GM18499 (cell line): ENCODE results near the gene TTBK1.

Source experiments
- ATAC-seq: cut with Tn5 transposase; IDR thresholded peaks from one replicate; pipeline ENCODE4 v1.9.1; 2021; ENCODE audit warnings: moderate number of reproducible peaks; ENCODE audit not compliant: insufficient read depth, unreplicated experiment

The TTBK1 gene

GRCh38 chr6:43242908-43243663, at the start of gene TTBK1:
TTBK1 (plus strand) TSS chr6:43243481; CDS start chr6:43246661, 3,180 bp downstream.
- ATAC-seq: no peak

DNA sequence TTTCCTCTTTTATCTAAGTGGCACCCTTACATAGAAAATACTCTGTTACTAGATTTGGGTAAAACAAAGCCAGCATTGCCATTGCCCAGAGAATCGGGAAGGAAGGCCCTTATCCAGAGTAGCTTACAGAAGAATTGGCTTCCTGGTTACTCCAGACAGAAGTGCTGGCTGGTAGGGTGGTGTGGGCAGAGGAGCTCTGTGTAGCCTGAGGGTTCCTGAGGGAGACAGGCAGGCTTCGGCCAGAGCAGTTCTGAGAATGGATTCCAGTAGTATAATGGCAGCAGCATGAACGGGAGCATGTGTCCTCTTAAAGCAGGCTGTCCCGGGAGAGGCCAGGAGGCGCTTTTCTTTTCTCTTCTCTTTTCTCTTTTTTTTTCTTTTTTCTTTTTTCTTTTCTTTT, 49.4 kb upstream of the TTBK1 start:
- ATAC-seq: no peak

DNA sequence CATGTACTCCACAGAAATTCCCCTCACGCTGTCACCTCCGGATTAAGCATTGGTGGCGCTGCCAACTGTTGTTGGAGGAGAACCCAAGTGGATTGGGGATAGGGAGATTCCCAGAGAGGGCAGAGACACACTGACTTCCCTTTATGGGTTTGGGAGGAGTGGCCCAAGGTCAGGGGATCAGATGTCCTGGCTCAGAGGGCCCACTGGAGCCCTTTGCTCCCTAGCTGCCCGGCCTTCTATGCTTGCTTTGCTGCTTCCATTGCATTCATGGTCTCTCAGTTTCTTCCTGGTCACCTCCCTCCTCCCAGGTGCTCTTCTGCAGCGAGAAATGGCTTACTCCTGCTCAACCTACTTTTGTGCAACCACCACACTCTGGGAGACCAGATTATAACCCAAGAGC, 46.9 kb upstream of the TTBK1 start:
- no peak for ATAC-seq

- ATAC-seq: no peak
Observed at GRCh38 chr6:43199912-43200311, 43.4 kb upstream of the TTBK1 start.

- ATAC-seq: no peak
Observed at GRCh38 chr6:43200541-43200940, 42.7 kb upstream of the TTBK1 start.

- no peak for ATAC-seq
Observed at GRCh38 chr6:43202451-43202850, 40.8 kb upstream of the TTBK1 start.

GRCh38 chr6:43203029-43203717, 40.1 kb upstream of the TTBK1 start:
- no peak for ATAC-seq

DNA sequence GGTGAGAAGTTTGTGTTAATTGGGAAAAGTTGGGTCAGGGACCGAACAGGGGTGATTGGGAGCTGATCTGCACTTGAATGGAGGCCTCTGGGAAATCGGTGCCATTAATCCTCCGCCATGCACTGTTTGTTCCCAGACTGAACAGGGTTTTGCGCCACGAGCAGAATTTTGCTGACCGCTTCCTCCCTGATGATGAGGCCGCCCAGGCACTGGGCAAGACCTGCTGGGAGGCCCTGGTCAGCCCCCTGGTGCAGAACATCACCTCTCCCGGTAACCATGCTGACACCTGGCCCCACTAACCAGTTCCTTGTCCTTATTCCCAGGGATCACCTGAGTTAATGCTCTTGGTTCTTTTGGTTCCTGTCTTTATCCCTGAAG, 39.6 kb upstream of the TTBK1 start:
- no peak for ATAC-seq

DNA sequence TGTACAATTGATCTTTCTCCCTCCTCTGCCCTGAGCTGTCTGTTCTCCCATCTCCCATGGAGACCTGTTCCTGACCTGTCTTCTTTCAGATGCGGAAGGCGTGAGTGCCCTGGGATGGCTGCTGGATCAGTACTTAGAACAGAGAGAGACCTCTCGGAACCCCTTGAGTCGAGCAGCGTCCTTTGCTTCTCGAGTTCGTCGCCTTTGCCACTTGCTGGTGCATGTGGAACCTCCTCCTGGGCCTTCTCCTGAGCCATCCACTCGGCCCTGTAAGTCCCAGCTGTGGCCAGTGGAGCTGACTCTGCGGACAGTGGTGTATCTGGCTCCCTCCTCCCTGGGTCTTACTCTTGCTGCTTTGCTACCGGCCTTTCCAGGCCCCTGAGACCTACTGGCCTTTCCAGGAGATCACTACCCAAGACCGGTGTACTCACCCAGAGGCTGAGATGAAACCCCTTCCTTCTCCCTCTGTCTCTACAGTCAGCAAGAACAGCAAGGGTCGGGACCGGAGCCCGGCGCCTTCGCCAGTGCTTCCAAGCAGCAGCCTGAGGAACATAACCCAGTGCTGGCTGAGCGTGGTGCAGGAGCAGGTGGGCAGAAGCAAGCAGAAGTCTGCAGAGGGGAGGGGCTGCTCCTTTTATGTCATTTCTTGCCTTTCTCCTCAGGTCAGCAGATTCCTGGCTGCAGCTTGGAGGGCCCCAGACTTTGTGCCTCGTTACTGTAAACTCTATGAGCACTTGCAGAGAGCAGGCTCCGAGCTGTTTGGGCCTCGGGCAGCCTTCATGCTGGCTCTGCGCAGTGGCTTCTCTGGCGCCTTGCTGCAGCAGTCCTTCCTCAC, 38.8 kb upstream of the TTBK1 start:
- ATAC-seq: no peak

DNA sequence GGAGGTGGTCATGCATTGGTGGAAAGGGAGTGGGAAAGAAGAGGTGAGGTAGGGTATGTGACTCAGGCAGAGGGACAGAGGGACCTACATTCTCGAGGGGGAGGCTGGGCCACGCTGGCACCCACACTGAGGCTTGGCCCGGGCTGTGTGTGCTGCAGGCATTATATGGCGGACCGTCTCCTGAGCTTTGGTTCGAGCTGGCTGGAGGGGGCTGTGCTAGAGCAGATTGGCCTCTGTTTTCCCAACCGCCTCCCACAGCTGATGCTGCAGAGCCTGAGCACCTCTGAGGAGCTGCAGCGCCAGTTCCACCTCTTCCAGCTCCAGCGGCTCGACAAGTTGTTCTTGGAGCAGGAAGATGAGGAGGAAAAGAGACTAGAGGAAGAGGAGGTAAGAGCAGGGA, 37.4 kb upstream of the TTBK1 start:
- ATAC-seq: no peak

- ATAC-seq: no peak
Observed at GRCh38 chr6:43207286-43207685, 36.0 kb upstream of the TTBK1 start.

- ATAC-seq: no peak
Observed at GRCh38 chr6:43211955-43212354, 31.3 kb upstream of the TTBK1 start.

DNA sequence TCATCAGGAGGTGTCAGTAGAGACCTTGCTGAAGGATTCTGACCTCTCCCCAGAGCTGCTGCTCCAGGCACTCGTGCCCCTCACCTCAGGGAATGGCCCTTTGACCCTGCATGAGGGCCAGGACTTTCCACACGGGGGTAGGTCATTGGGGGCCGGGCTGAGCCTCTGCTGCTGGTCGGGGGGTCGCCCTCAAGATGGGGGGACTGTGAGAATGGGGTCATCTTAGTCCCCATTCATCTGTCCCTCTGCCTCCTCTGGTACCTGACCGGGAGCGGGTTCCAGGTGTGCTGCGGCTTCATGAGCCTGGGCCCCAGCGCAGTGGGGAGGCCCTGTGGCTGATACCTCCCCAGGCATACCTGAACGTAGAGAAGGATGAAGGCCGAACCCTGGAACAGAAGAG, 29.9 kb upstream of the TTBK1 start:
- ATAC-seq: no peak

DNA sequence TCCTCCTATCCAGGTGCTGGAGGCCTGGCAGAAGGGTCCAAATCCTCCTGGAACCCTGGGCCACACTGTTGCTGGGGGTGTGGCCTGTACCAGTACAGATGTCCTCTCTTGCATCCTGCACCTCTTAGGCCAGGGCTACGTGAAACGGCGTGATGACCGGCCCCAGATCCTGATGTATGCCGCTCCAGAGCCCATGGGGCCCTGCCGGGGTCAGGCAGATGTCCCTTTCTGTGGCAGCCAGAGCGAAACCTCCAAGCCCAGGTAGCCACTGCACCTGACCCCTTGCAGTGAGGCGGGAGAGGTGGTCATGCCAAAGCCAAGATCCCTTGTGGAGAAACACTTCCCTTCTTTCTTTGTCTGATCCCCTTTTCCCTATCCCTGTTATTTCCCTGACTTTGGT, 28.2 kb upstream of the TTBK1 start:
- no peak for ATAC-seq

GRCh38 chr6:43216200-43216599, 27.1 kb upstream of the TTBK1 start:
- ATAC-seq: no peak

DNA sequence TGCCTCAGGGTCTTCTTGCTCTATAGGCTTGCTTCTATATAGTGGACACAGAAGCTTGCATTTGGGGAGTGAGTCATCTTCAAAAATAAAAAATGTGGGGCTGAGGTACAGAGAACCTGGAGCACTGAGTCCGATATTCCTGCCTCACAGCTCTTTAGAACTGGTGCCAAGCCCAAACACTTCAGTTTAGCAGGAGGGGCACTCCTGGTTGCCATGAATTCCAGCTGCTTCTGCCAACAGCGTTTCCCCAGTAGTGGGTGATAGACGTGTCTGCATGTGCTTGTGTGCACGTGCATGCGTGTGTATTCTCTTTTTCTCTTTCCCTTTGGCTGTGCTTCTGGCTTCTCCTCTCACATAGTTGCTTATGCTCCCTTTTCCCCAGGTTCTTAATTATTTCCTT, 25.9 kb upstream of the TTBK1 start:
- no peak for ATAC-seq

- no peak for ATAC-seq
Observed at GRCh38 chr6:43219119-43219518, 24.2 kb upstream of the TTBK1 start.

- ATAC-seq: no peak
Observed at GRCh38 chr6:43219814-43220213, 23.5 kb upstream of the TTBK1 start.

- no peak for ATAC-seq
Observed at GRCh38 chr6:43220439-43220951, 22.8 kb upstream of the TTBK1 start.

DNA sequence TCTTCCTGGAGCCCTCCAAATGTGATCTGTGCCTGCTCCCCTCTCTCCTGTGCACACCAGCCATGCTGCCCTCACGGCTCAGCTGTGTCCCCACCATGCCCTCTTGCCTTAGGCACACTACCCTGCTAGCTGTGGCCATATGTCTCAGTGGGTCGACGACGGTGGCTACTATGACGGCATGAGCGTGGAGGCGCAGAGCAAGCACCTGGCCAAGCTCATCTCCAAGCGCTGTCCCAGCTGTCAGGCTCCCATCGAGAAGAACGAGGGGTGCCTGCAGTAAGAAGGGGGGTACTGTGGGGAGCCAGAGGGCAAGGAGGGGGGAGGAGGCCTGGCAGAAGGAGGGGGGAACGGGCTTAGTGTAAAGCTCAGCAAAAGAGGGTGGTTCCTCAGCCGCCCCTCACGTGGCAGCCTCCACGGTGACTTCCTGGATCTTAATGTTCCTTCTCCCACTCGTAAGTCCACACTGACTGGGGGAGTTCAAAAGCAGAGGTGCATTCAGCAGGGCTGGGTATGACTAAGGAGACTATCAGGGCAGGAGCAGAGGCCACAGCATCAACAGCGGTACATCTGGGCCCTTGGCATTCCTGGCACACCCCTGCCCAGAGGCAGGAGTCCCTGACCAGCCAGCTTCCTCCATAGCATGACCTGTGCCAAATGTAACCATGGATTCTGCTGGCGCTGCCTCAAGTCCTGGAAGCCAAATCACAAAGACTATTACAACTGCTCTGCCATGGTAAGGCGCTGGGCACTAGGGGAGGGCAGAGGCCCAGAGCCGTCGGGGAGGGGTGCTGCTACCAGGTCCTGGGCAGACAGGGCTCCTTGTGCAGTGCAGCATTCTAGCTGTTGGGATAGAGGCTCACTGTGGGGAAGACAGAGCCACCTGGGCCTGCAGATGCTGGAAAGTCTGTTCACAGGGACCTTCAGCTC, 22.0 kb upstream of the TTBK1 start:
- no peak for ATAC-seq
